Thyroid gland (tissue), 4 donors: Measurements from ENCODE around the gene HES3.

ENCODE experiments used
- POLR2A ChIP-seq, 2 donors: fragments of 450-650 bp; IDR thresholded peaks; one replicate each; pipeline ENCODE4 v1.6.1; 2017; ENCODE audit warnings: antibody characterized with exemption in 2 of 2, mild to moderate bottlenecking in 2 of 2, moderate library complexity in 1 of 2
- TF ChIP-seq, protein P1 (sequence below), 6 experiments: fragments of 200-600 bp in 3 of 6; fragments of 450-650 bp in 3 of 6; sonication (generic) in 3 of 6; IDR thresholded peaks; one replicate each; pipeline ENCODE4 v1.5.1; 2016 to 2019; ENCODE audit warnings: antibody characterized with exemption in 6 of 6, mild to moderate bottlenecking in 2 of 6, inconsistent platforms in 1 of 6, moderate library complexity in 1 of 6

DNA sequence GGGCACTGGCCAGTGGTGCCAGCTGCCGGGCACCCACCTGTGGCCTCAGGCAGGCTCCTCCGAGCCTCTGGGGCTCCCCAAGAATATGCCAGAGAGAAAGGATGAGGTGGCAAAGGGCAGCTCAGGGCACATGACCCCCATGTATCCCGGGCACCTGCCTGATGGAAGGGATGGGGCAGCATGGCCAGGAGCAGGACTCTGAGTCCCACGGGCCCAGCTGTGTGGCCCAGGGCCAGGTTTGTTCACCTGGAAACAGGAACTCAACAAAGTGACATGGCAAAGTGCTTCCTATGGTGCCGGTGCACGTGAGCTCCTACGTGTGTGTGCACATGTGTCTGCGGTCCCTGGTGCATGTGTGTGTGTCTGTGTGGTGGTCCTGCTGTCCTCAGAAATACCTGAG is 26.4 kb downstream of the HES3 start:
- TF ChIP-seq, protein P1, sequence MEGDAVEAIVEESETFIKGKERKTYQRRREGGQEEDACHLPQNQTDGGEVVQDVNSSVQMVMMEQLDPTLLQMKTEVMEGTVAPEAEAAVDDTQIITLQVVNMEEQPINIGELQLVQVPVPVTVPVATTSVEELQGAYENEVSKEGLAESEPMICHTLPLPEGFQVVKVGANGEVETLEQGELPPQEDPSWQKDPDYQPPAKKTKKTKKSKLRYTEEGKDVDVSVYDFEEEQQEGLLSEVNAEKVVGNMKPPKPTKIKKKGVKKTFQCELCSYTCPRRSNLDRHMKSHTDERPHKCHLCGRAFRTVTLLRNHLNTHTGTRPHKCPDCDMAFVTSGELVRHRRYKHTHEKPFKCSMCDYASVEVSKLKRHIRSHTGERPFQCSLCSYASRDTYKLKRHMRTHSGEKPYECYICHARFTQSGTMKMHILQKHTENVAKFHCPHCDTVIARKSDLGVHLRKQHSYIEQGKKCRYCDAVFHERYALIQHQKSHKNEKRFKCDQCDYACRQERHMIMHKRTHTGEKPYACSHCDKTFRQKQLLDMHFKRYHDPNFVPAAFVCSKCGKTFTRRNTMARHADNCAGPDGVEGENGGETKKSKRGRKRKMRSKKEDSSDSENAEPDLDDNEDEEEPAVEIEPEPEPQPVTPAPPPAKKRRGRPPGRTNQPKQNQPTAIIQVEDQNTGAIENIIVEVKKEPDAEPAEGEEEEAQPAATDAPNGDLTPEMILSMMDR (IDR thresholded peaks at IDR 0.05) = no peak
- TF ChIP-seq POLR2A (IDR thresholded peaks at IDR 0.05) = no peak
